IPS DF 4.7 (cell line): ENCODE data around the gene FAM13A.
"Not testable (repeated sequence)": the region's sequence is repeated elsewhere in the genome, so short reads cannot be mapped to it uniquely, and the experiment has no call there.

ENCODE experiments used
- DNase-seq: peaks from one replicate; pipeline ENCODE4 v3.0.0-alpha.2; 2013; ENCODE audit warnings: low spot score; ENCODE audit errors: extremely low read depth

The FAM13A gene

DNA sequence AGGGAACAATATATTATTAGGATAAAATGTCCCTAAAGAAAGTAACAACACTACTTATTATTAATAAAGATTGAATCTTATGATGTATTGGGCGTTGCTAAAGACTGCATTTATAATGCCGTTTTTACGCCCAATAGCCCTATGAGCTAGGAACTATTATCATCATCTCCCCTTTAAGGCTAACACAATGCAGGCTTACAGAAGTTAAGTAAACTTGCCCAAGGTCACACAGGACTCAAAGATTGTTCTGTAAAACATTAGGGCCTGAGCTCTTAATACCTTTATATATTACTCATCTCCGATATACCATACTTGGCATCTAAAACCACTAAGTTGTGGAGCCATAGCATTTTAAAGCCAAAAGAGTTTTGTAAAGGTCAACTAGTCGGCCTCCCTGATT lies 149.5 kb downstream of the FAM13A start:
- DNase-seq, result no peak

DNA sequence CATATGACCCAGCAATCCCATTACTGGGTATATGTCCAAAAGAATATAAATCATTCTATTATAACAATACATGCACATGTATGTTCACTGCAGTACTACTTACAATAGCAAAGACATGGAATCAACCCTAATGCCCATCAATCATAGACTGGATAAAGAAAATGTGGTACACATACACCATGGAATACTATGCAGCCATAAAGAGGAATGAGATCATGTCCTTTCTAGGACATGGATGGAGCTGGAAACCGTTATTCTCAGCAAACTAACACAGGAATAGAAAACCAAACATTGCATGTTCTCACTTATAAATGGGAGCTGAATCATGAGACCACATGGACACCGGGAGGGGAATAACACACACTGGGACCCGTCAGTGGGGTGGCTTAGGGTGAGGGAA lies 152.7 kb downstream of the FAM13A start:
- DNase-seq, result not testable (repeated sequence)

- DNase-seq, result no peak
Measured at GRCh38 chr4:88900432-88900831, 156.6 kb downstream of the FAM13A start.

DNA sequence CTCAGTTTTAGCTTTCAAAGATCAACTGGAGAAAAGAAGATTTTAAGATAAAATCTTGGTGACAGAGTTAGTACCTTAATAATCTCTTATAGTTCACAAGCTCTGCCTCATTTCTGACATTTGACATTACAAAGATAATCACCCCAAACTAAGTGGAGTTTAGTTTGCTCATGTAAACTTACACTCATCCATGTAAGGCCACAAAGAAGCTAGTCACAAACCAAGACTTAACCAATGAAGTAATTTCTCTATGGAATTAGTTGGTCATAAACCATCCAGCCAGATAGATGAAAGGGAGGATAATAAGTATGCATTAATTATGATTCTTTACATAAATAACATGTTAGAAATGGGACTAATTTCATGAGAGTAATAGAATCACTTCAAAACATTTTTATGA lies 159.2 kb downstream of the FAM13A start:
- no peak for DNase-seq

- no peak for DNase-seq
Measured at GRCh38 chr4:88897180-88897579, 159.8 kb downstream of the FAM13A start.

DNA sequence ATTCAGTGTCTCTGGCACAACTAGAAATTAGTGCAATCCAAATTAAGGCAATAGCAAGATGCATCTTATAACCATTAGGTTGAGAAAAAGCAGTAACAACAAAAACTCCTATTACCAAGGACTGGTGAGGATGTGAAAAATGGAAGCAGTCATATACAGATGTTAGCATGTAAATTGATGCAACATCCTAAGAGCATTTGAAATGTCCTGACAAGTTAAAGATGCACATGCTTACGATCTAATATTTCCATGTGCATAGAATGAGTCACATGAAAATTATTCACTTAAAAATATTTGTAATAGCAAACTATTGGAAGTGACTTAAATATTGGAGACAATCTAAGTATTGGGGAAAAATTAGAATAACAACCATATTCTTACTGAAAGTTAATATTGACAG lies 163.0 kb downstream of the FAM13A start:
- no peak for DNase-seq

DNA sequence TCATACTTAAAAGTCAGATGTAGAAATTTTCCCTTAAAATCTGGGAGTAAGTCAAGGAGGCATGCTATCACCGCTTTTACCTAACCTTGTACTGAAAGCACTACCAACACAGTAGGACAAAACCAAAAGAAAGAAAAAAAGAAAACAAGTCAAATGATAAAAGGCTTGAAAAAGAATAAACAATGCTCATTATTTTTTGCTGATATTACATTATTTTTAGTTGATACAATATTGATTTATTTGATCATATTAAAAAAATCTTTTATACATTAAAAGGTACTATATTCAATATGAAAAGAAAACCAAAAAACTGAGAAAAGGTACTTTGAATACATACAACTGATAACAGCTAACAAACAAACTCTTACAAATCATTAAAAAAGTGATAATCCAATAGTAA lies 164.3 kb downstream of the FAM13A start:
- no peak for DNase-seq

DNA sequence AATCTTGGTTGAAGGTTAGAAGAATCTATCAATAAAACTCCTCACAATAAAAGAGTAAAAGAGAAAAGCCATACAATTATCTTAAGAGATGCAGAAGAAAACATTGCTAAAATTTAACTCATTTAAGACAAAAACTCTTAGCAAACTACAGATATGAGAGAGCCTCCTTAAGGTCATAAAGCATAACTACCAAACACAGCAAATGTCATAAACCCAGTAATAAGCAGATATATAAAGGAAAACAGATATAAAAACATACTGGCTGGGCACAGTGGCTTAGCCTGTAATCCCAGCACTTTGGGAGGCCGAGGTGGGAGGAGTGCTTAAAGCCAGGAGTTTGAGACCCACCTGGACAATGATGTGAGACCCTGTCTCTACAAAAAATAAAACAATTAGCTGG lies 165.3 kb downstream of the FAM13A start:
- no peak for DNase-seq

- DNase-seq, result not testable (repeated sequence)
Measured at GRCh38 chr4:88887409-88887808, 169.6 kb downstream of the FAM13A start.

DNA sequence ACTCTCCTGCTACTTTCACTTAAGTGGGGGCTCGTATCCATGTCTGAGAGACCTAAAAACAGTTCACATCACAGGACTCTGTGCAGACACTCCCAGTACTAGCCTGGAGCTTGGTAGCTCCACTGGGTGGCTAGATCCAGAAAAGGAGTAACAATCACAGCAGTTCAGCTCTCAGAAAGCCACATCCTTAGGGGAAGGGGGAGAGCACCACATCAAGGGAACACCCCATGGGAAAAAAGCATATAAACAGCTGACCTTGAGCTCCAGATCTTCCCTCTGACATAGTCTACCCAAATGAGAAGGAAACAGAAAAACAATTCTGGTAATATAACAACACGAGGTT lies 175.8 kb downstream of the FAM13A start:
- no peak for DNase-seq

DNA sequence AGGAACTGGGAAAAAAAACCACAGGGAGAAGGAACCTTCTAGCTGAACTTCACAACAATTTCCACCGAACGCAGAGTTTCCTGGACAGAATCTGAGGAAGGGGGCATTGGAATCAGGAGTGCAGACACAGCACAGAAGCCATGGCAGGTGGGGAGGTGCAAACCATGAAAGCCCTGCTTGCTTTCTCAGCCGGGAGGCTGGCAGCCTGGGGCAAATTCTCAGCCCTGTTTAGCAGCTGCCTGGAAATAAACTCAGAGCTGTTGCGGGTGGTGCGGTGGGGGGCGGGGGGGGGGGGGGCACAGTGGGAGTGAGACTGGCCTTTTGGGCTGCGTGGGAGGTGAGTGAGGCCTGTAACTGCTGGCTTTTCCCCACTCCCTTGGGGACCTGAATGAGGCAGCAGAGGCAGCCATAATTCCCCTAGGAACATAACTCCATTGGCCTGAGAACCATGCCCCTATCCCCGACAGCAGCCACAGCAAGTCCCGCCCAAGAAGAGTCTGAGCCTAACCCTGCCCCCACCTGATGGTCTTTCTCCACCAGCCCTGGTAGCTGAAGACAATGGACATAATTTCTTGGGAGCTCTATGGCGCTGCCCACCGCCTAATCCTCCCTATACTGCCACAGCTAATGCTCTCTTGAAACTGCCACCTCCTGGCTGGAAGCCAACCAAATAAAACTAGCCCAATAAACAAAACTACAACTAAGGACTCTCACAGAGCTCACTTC lies 176.3 kb downstream of the FAM13A start:
- no peak for DNase-seq

DNA sequence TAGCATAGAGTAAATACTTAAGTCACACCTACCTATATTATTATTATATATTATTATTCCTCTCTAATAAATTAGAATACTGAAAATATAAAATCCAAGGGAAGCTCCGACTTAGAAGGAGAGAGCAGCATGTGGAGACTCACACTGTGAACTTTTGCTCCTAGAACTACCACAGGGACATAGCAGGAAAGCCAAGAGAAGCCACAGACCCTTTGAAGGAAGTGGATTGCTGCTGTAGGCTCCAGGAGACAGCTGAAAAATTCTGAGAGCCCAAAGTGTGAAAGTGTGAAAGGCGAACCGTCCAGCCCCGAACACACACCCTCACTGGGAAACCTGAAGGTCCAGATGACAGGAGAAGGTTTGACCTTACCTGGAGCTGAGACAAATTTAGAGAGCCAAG lies 177.0 kb downstream of the FAM13A start:
- no peak for DNase-seq

- DNase-seq, result no peak
Measured at GRCh38 chr4:88878642-88879041, 178.3 kb downstream of the FAM13A start.

DNA sequence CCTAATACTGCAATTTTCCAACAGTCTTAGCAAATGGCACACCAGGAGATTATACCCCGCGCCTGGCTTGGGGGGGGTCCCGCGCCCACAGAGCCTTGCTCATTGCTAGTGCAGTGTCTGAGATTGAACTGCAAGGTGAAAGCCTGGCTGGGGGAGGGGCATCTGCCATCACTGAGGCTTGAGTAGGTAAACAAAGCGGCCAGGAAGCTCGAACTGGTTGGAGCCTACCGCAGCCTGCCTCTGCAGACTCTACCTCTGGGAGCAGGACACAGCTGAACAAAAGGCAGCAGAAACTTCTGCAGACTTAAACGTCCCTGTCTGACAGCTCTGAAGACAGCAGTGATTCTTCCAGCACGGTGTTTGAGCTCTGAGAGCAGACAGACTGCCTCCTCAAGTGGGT lies 186.6 kb downstream of the FAM13A start:
- no peak for DNase-seq

- no peak for DNase-seq
Measured at GRCh38 chr4:88868510-88868909, 188.5 kb downstream of the FAM13A start.

DNA sequence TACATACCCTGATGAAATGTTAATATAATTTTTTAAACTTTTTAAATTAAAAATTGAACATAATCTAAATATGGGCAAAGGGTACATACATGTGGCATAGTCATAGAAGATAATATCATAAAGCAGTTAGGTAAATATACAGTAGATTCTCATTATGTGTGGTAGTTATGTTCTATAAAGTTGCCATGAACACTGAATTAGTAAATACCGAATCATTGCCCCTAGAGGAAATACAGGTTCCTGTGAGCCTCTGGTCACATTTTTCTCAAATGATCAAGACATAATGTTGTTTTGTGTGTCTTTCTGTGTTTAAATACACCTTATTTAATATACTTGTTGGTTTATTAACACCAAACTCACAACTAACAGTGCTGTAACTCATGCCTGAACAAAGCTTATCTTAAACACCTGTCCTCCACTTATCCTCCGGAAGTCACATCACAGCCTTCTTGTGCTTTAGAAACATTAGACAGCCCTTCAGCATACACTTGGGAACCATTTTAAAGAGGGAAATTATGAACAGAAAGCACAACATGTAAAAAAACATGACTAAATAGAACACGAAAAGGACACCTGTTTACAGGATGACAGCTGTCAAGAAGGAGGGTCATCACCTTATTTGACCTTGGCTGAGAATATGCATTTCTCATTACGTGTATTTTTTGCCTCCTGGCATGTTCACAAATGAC lies 190.0 kb downstream of the FAM13A start:
- no peak for DNase-seq

GRCh38 chr4:88865466-88865865 lies 191.5 kb downstream of the FAM13A start:
- DNase-seq, result no peak

- DNase-seq, result no peak
Measured at GRCh38 chr4:88865046-88865445, 191.9 kb downstream of the FAM13A start.

DNA sequence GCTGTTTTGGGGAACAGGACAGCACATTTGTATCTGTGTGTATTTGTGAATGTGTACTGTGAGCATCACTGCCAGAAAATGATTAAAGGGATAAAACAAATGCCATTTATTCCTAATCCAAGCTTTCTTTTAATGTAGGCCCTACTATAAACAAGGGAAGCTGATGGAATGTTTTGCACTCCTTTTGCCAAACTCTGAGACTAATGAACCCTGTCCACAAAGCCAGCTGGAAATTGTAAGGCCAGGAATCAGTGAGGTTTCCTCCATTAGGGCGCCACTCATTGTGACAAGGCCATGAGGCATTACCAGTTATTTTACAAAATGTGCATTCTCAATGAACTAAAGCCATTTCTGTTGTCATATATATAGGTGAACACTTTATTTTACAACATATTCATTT lies 196.4 kb downstream of the FAM13A start:
- no peak for DNase-seq

DNA sequence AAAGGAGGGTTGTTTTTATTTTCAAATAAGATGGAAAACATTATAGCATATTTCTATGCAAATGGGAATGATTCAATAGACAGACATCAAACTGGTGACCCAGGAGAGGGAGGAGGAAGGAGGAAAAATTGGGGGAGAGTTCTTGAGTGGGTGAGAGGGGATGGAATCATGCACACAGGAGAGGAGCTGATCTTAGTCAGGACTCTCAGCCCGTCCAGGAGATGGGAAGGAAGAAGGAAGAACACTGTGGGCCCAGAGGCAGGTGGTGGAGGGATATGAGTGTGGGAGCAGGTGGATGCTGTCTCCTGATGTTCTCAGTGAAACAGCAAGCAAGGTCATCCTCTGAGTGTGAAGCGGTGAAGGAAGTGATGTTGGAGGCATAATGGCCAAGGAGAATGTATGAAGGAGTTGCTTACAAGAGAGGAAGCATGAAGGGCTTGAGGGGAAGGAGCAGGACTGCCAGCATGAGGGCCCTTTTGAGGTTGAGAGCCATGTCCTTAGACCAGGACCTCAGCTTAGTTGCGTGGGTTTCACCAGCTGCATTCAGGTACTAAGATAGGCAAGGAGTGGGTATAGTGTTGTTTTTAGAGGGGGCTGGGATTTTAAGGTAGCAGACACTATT lies 197.7 kb downstream of the FAM13A start:
- DNase-seq, result no peak

GRCh38 chr4:88858752-88859151 lies 198.2 kb downstream of the FAM13A start:
- DNase-seq, result no peak

DNA sequence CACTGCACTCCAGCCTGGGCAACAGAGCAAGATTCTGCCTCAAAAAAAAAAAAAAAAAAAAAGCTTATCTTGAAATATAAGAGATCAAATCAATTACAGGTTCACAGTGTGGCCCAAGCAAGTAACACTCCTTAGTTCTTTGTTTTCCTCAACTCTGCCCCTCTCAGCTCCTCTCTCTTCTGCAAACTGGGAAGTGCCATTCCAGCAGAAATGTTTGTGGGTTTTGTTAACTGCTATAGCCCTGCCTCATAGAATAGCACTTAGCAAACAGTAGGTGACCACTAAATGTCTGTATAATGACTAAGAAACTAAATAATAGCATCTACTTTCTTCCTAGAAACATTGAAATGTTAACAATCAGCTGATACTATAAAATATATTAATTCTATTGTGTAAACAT lies 199.4 kb downstream of the FAM13A start:
- no peak for DNase-seq

DNA sequence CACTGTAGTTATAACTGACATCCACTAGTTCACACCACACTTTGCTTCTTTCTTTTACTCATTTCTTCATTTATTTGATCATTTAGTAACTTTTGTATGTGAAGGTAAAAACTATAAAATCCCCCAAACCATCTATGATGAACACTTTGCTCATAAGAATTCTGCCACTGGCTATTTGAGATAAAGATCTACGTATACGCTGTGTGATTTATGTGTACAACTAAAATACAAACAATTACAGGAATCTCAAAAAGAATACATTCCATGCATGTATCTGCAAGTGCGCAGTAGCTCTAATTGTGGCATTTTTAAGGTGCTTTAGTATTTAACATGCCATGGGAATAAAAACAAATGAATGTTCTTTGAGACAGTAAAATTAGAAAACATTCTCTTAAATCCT lies 202.5 kb downstream of the FAM13A start:
- DNase-seq, result no peak
